ENCODE measurements around the gene CYP1A2.

CYP1A2 gene

DNA sequence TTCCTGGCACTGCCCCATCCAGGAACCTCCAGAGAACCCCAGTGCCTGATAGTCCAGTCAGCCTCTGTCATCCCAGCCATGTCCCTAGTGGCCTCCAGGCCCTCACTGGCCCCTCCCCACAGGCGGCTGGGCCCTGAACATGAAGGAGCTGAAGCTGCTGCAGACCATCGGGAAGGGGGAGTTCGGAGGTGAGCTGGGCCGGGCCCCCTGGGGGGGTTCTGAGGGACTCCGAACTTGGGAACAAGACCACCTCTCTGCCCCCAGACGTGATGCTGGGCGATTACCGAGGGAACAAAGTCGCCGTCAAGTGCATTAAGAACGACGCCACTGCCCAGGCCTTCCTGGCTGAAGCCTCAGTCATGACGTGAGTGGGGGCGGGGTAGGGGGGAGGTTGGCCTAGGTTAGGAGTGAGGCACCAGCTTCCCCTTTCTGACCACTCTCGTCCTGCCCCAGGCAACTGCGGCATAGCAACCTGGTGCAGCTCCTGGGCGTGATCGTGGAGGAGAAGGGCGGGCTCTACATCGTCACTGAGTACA is 52.0 kb downstream of the CYP1A2 start:
- TF ChIP-seq TAF1 (IDR thresholded peaks at IDR 0.05; ENCODE audit: borderline replicate concordance, insufficient read depth, low read length) (no peak), POLR2AphosphoS5 (IDR thresholded peaks at IDR 0.05; ENCODE audit: low read depth, low read length) (no peak), FOXP2 (optimal IDR thresholded peaks at IDR 0.05; ENCODE audit: borderline replicate concordance, extremely low read depth, extremely low read length, insufficient read depth) (no peak), SIN3A (IDR thresholded peaks at IDR 0.05; ENCODE audit: borderline replicate concordance, insufficient read depth, low read length) (no peak)
- TF ChIP-seq, protein P1, sequence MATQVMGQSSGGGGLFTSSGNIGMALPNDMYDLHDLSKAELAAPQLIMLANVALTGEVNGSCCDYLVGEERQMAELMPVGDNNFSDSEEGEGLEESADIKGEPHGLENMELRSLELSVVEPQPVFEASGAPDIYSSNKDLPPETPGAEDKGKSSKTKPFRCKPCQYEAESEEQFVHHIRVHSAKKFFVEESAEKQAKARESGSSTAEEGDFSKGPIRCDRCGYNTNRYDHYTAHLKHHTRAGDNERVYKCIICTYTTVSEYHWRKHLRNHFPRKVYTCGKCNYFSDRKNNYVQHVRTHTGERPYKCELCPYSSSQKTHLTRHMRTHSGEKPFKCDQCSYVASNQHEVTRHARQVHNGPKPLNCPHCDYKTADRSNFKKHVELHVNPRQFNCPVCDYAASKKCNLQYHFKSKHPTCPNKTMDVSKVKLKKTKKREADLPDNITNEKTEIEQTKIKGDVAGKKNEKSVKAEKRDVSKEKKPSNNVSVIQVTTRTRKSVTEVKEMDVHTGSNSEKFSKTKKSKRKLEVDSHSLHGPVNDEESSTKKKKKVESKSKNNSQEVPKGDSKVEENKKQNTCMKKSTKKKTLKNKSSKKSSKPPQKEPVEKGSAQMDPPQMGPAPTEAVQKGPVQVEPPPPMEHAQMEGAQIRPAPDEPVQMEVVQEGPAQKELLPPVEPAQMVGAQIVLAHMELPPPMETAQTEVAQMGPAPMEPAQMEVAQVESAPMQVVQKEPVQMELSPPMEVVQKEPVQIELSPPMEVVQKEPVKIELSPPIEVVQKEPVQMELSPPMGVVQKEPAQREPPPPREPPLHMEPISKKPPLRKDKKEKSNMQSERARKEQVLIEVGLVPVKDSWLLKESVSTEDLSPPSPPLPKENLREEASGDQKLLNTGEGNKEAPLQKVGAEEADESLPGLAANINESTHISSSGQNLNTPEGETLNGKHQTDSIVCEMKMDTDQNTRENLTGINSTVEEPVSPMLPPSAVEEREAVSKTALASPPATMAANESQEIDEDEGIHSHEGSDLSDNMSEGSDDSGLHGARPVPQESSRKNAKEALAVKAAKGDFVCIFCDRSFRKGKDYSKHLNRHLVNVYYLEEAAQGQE (IDR thresholded peaks at IDR 0.05; ENCODE audit: insufficient read depth in 1 of 2, low read depth in 2 of 2, low read length in 2 of 2) = no peak

DNA sequence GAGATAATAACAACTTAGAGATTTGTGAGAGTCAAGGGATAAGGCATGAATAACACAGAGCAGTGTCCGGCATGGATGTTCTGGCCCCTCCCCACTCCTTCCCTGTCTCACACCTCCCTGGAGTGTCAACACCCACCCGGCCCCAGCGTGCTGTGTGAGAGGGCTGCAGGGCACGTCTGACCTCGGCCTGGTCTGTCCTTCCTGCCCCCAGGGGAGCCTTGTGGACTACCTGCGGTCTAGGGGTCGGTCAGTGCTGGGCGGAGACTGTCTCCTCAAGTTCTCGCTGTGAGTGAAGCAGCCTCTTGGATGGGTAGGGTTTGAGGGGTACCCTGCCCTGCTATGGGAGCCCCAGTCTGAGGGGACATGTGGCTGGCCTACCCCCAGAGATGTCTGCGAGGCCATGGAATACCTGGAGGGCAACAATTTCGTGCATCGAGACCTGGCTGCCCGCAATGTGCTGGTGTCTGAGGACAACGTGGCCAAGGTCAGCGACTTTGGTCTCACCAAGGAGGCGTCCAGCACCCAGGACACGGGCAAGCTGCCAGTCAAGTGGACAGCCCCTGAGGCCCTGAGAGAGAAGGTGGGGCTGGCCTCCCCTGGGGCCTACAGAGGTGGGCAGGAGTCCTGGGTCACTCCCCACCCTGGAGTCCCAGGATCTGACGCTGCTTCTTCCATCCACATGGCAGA is 52.8 kb downstream of the CYP1A2 start:
- no peak for TF ChIP-seq SIN3A (IDR thresholded peaks at IDR 0.05; ENCODE audit: borderline replicate concordance, insufficient read depth, low read length)
- no peak for TF ChIP-seq POLR2AphosphoS5 (IDR thresholded peaks at IDR 0.05; ENCODE audit: low read depth, low read length)
- TF ChIP-seq, protein P1 (IDR thresholded peaks at IDR 0.05; ENCODE audit: insufficient read depth in 1 of 2, low read depth in 2 of 2, low read length in 2 of 2) = no peak
- no peak for TF ChIP-seq FOXP2 (optimal IDR thresholded peaks at IDR 0.05; ENCODE audit: borderline replicate concordance, extremely low read depth, extremely low read length, insufficient read depth)
- TF ChIP-seq TAF1 (IDR thresholded peaks at IDR 0.05; ENCODE audit: borderline replicate concordance, insufficient read depth, low read length) = no peak

DNA sequence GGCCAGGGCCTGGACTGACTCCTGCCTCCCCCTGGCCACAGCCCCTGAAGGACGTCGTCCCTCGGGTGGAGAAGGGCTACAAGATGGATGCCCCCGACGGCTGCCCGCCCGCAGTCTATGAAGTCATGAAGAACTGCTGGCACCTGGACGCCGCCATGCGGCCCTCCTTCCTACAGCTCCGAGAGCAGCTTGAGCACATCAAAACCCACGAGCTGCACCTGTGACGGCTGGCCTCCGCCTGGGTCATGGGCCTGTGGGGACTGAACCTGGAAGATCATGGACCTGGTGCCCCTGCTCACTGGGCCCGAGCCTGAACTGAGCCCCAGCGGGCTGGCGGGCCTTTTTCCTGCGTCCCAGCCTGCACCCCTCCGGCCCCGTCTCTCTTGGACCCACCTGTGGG is 53.6 kb downstream of the CYP1A2 start:
- no peak for TF ChIP-seq SIN3A (IDR thresholded peaks at IDR 0.05; ENCODE audit: borderline replicate concordance, insufficient read depth, low read length)
- TF ChIP-seq, protein P1 (IDR thresholded peaks at IDR 0.05; ENCODE audit: insufficient read depth in 1 of 2, low read depth in 2 of 2, low read length in 2 of 2) = no peak
- no peak for TF ChIP-seq FOXP2 (optimal IDR thresholded peaks at IDR 0.05; ENCODE audit: borderline replicate concordance, extremely low read depth, extremely low read length, insufficient read depth)
- no peak for TF ChIP-seq TAF1 (IDR thresholded peaks at IDR 0.05; ENCODE audit: borderline replicate concordance, insufficient read depth, low read length)

DNA sequence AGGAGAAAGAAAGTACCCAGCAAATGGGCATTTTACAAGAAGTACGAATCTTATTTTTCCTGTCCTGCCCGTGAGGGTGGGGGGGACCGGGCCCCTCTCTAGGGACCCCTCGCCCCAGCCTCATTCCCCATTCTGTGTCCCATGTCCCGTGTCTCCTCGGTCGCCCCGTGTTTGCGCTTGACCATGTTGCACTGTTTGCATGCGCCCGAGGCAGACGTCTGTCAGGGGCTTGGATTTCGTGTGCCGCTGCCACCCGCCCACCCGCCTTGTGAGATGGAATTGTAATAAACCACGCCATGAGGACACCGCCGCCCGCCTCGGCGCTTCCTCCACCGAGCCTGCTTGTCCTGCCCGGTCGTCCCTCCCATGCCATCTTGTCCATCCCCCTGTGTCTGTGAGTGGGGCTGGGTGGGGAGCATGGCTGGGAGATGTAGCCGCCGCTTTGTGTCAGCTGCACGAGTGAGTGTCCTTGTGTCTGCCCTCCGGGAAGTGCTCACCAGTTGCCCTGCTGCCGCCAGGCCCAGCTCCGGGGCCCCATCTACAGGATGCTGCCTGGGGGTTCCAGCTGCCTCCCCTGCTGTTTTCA is 54.3 kb downstream of the CYP1A2 start:
- TF ChIP-seq TAF1 (IDR thresholded peaks at IDR 0.05; ENCODE audit: borderline replicate concordance, insufficient read depth, low read length) (no peak), SIN3A (IDR thresholded peaks at IDR 0.05; ENCODE audit: borderline replicate concordance, insufficient read depth, low read length) (no peak), POLR2AphosphoS5 (IDR thresholded peaks at IDR 0.05; ENCODE audit: low read depth, low read length) (no peak), FOXP2 (optimal IDR thresholded peaks at IDR 0.05; ENCODE audit: borderline replicate concordance, extremely low read depth, extremely low read length, insufficient read depth) (no peak)
- TF ChIP-seq, protein P1 (IDR thresholded peaks at IDR 0.05; ENCODE audit: insufficient read depth in 1 of 2, low read depth in 2 of 2, low read length in 2 of 2) = no peak

Measured in PFSK-1 (cell line).